GM06990 (cell line): ENCODE data around the gene IL1R2.

Source experiments
- DNase-seq: peaks from one replicate; pipeline ENCODE4 v3.0.0-alpha.2; 2011; ENCODE audit not compliant: insufficient read length; ENCODE audit errors: extremely low read depth
- H3K27me3 ChIP-seq: replicated peaks from 2 replicates; pipeline ENCODE4 v1.6.0; 2011; ENCODE audit warnings: low read length; ENCODE audit not compliant: control insufficient read depth, insufficient read depth
- H3K36me3 ChIP-seq: 2 replicates; pipeline ENCODE4 v1.5.1; 2011; ENCODE audit warnings: low read length; ENCODE audit not compliant: control insufficient read depth, insufficient read depth
- H3K4me3 ChIP-seq: replicated peaks from 2 replicates; pipeline ENCODE4 v1.5.1; 2011; ENCODE audit warnings: low read depth, mild to moderate bottlenecking, control low read depth, low read length
- TF ChIP-seq, protein P1 (sequence below): IDR thresholded peaks from 2 replicates; pipeline ENCODE4 v1.5.1; 2011; ENCODE audit warnings: low read length, control low read depth, mild to moderate bottlenecking, inconsistent platforms; ENCODE audit not compliant: insufficient read depth, poor library complexity, severe bottlenecking

The IL1R2 gene

DNA sequence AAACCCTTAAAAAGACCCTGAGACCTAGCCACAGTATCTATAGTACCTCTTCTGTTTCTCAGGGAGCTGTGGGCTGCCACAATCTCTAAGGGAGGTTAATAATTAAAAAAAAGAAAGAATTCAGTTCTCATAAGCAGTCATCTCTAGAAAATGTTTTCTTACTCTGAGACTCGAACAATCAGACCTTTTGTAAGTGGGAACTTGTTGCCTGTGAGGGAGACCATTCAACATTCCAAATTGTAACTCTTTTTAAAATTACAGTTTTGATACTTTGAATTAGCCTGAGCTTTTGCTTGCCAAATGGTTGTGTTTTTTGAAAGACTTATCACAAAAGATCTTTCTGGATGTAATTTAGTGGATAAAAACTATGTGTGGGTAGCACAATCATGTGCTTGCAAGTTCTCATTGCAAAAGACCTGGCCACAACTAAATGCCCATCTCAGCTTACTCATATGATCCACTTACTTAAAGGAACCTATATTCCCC, 33.3 kb downstream of the IL1R2 start:
- Histone ChIP-seq H3K27me3 (no peaks in the 10 kb centered on the region), H3K4me3 (no peak overlapping the region), H3K36me3 (no peaks in the 10 kb centered on the region)
- DNase-seq = no peak
- TF ChIP-seq, protein P1, sequence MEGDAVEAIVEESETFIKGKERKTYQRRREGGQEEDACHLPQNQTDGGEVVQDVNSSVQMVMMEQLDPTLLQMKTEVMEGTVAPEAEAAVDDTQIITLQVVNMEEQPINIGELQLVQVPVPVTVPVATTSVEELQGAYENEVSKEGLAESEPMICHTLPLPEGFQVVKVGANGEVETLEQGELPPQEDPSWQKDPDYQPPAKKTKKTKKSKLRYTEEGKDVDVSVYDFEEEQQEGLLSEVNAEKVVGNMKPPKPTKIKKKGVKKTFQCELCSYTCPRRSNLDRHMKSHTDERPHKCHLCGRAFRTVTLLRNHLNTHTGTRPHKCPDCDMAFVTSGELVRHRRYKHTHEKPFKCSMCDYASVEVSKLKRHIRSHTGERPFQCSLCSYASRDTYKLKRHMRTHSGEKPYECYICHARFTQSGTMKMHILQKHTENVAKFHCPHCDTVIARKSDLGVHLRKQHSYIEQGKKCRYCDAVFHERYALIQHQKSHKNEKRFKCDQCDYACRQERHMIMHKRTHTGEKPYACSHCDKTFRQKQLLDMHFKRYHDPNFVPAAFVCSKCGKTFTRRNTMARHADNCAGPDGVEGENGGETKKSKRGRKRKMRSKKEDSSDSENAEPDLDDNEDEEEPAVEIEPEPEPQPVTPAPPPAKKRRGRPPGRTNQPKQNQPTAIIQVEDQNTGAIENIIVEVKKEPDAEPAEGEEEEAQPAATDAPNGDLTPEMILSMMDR = no peak

DNA sequence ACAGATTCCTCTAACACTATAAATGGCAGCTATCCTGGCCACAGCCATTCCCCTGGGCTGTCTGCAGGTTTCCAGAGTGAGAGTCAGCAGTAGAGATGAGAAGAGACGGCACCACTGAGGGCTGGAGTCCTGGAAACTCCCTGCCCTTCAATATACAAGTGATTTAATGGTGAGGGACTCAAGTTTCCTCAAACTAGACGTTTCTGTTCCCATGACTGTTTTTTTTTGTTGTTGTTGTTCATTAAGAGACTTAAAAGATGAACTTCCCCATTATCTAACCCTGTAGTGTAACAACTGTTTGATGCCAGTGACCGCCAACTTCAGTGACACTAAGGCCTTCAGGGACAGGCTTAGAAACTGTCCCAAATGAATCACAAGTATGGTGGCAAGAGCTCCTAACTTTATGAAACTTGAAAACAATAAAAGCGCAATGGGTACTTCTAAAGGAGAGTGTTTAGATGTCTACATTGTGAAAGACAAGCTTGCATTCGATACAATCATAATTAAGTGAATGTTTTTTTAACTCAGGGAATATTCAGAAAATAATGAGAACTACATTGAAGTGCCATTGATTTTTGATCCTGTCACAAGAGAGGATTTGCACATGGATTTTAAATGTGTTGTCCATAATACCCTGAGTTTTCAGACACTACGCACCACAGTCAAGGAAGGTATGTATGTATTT, 34.0 kb downstream of the IL1R2 start:
- no peaks in the 10 kb centered on the region for H3K27me3 ChIP-seq

DNA sequence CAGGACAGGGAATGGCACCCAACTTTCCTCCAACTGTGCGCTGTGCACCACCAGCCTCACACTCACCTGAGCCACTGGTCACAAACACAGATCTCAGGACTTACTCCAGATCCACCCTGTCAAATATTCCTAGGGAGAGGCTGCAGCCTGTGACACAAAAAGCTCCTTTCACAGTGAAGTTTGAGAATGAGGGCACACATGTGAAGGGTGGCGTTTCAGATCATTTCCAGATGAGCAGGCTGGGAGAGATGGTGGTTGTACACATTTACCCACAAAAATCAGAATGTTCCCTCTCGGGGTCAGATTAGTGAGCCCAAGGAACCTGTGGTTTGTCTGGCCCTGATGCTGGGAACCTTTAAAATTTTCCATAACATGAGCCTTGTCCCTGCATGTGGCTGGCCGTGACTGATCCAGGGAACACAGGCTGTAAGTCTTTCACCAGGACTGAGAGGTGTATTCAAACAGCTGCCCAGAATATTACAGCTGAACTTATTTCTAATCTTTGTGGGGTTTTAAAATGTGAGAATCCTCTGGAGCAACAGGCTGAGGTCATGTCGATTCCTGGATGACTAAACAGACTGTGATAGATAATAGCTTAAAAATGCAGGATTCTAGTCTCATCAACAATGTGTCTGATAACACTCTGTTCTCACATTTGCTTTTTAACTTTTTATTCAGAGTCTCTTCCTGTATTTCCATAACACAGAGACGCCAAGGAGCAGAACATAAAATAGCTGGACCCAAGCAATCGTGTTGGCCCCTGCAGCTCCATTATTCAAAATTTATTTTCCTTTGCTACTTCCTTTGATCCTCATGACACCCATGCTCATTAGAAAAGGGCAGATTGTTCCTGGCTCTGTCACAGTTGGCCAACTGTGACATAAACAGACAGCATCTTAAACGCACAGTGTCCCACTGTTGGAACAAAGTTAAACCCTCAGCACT, 35.5 kb downstream of the IL1R2 start:
- Histone ChIP-seq H3K4me3 (no peak overlapping the region), H3K36me3 (no peaks in the 10 kb centered on the region), H3K27me3 (no peaks in the 10 kb centered on the region)
- no peak for DNase-seq
- TF ChIP-seq, protein P1 = no peak

More for the DNA sequence above, 34.0 kb downstream of the IL1R2 start:
- H3K4me3 ChIP-seq = no peak overlapping the region
- no peak for DNase-seq
- H3K36me3 ChIP-seq = no peaks in the 10 kb centered on the region
- TF ChIP-seq, protein P1 = no peak

DNA sequence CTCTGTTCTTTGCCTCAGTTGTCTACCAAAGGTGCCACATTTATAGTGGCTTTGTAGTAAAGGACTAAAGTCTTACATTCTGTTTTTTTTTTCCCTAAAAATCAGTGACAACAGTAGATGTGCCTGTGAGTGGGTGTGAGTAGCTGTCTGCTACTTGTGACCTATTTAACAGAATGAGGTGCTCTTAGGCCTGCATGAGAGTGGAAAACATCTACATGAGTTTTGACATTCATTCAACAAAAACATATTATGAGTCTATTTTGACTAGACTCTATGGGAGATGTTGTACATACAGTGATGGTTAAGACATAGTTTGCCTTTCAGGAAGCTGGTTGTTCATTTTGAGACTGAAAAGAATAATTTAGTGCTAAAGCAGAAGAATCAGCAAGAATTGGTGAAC, 36.7 kb downstream of the IL1R2 start:
- Histone ChIP-seq H3K4me3 (no peak overlapping the region), H3K36me3 (no peaks in the 10 kb centered on the region), H3K27me3 (no peaks in the 10 kb centered on the region)
- DNase-seq = no peak
- TF ChIP-seq, protein P1 = no peak

DNA sequence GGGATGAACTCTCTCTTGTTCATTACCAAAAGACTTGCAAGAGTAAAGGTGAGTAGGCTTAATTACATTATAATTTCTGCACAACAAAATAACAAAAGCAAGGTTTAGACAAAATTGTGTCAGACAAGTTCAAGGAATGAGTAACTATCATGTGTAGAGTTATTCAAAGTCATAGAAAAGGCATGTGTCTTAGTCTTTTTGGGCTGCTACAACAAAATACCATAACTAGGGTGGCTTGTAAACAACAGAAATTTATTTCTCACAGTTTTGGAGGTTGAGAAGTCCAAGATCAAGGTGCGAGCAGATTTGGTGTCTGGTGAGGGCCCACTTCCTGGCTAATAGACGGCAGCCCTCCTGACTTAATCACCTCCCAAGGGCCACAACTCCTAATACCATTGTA, 37.6 kb downstream of the IL1R2 start:
- Histone ChIP-seq H3K4me3 (no peak overlapping the region), H3K36me3 (no peaks in the 10 kb centered on the region), H3K27me3 (no peaks in the 10 kb centered on the region)
- no peak for DNase-seq
- TF ChIP-seq, protein P1 = no peak
